GM12801 (cell line): ENCODE results near the gene NDST4.

ENCODE experiments used
- CTCF ChIP-seq: IDR thresholded peaks from one replicate; pipeline ENCODE4 v1.5.1; 2011; ENCODE audit warnings: control low read depth; ENCODE audit not compliant: insufficient read length; ENCODE audit errors: extremely low read depth

The NDST4 gene

GRCh38 chr4:115145393-115146160 lies 32.2 kb upstream of the NDST4 start:
- no peak for TF ChIP-seq CTCF

- TF ChIP-seq CTCF = no peak
Measured at GRCh38 chr4:115128037-115128436, 14.6 kb upstream of the NDST4 start.

- no peak for TF ChIP-seq CTCF
Measured at GRCh38 chr4:115126491-115126890, 13.1 kb upstream of the NDST4 start.

- TF ChIP-seq CTCF = no peak
Measured at GRCh38 chr4:115121351-115122043, 8.1 kb upstream of the NDST4 start.

- TF ChIP-seq CTCF = no peak
Measured at GRCh38 chr4:115119804-115120352, 6.5 kb upstream of the NDST4 start.

- TF ChIP-seq CTCF = no peak
Measured at GRCh38 chr4:115117651-115118050, 4.2 kb upstream of the NDST4 start.
